K562 (cell line): ENCODE measurements around the gene TBC1D16. TPM values are rescaled to one million over a fixed set of nuclear protein-coding genes. Genes with fewer than 3 reads are reported as not detected.

ENCODE experiments used
- ATAC-seq: fragments of 200-7000 bp; cut with Tn5 transposase; 3 replicates; pipeline ENCODE4 v1.9.1; 2020; ENCODE audit warnings: moderate library complexity
- BruUV-seq: library from RNA; stranded (reverse); fragments of 400-500 nt; replicated peaks from 2 replicates; lab custom pipeline; 2021; lab: Mats Ljungman, UMichigan
- CTCF ChIA-PET: fragments of 300-600 bp; formaldehyde crosslinking; extraction: SDS; loops from one replicate; lab custom pipeline; 2021; ENCODE audit warnings: low intra/inter-chr PET ratio; lab: Yijun Ruan, JAX
- POLR2A ChIA-PET: fragments of 300-600, 350-650 bp; sonication (Branson Sonifier 250); formaldehyde crosslinking; extraction: SDS; loops from one replicate; lab custom pipeline; 2021; ENCODE audit warnings: antibody characterized with exemption, inconsistent platforms; lab: Yijun Ruan, JAX
- DNase-seq, 4 experiments: peaks; one replicate each; pipeline versions ENCODE4 v3.0.0 to v3.0.0-alpha.2; 2011 to 2018; ENCODE audit warnings: low spot score in 3 of 4, mixed read lengths in 3 of 4; ENCODE audit errors: extremely low read depth in 1 of 4
- FAIRE-seq: peaks from 2 replicates; lab custom pipeline; 2011; peaks lifted over from hg19 to GRCh38; lab: Jason Lieb, UNC
- H2AFZ ChIP-seq: 2 replicates; pipeline ENCODE4 v1.6.0; 2011; ENCODE audit warnings: low read depth, low read length, control low read depth, inconsistent platforms
- H3K27ac ChIP-seq: fragments of 200-600 bp; 3 replicates; pipeline ENCODE4 v1.8.0; 2011; ENCODE audit warnings: low read depth, mild to moderate bottlenecking, control low read depth, inconsistent platforms, low read length, moderate library complexity, mixed read lengths; ENCODE audit errors: extremely low read depth
- H3K27me3 ChIP-seq, 2 experiments: fragments of 300-600 bp in 1 of 2; 2 replicates in 1 of 2; 3 replicates in 1 of 2; pipeline versions ENCODE4 v1.6.0 to v1.8.0; 2011; ENCODE audit warnings: inconsistent platforms in 2 of 2, low read length in 2 of 2, mild to moderate bottlenecking in 1 of 2, mixed read lengths in 1 of 2, moderate library complexity in 1 of 2; ENCODE audit not compliant: control insufficient read depth in 2 of 2, insufficient read depth in 2 of 2
- H3K36me3 ChIP-seq: fragments of 300-600 bp; 3 replicates; pipeline ENCODE4 v1.8.0; 2011; ENCODE audit warnings: mild to moderate bottlenecking, low read length, inconsistent platforms; ENCODE audit not compliant: control insufficient read depth, insufficient read depth
- H3K4me1 ChIP-seq, 2 experiments: fragments of 200-600 bp in 1 of 2; replicated peaks in 1 of 2; 2 replicates in 1 of 2; 3 replicates in 1 of 2; pipeline versions ENCODE4 v1.5.1 to v1.8.0; 2011; ENCODE audit warnings: inconsistent platforms in 2 of 2, low read length in 2 of 2, mild to moderate bottlenecking in 1 of 2, mixed read lengths in 1 of 2, moderate library complexity in 1 of 2; ENCODE audit not compliant: control insufficient read depth in 2 of 2, insufficient read depth in 2 of 2
- H3K4me2 ChIP-seq: 2 replicates; pipeline ENCODE4 v1.6.1; 2011; ENCODE audit warnings: low read length, control low read depth, inconsistent platforms, mixed read lengths; ENCODE audit not compliant: insufficient read depth
- H3K4me3 ChIP-seq: fragments of 200-600 bp; sonication (generic), shearing (Covaris generic); 2 replicates; pipeline ENCODE4 v1.5.1; 2016; ENCODE audit warnings: control low read depth, inconsistent platforms
- H3K79me2 ChIP-seq: fragments of 200-600 bp; 3 replicates; pipeline ENCODE4 v1.8.0; 2011; ENCODE audit warnings: low read length, inconsistent platforms; ENCODE audit not compliant: control insufficient read depth, insufficient read depth
- H3K9ac ChIP-seq, 2 experiments: 2 replicates each; pipeline versions ENCODE4 v1.6.0 to v1.6.1; 2011; ENCODE audit warnings: low read depth in 2 of 2, low read length in 2 of 2, control low read depth in 1 of 2, inconsistent platforms in 1 of 2, mild to moderate bottlenecking in 1 of 2, mixed read lengths in 1 of 2; ENCODE audit not compliant: insufficient read depth in 1 of 2
- H3K9me1 ChIP-seq: one replicate; pipeline ENCODE4 v1.6.0; 2011; ENCODE audit warnings: inconsistent platforms, mild to moderate bottlenecking, low read length, moderate library complexity; ENCODE audit not compliant: control insufficient read depth, insufficient read depth
- H3K9me3 ChIP-seq: replicated peaks from 2 replicates; pipeline ENCODE4 v1.5.1; 2011; ENCODE audit warnings: low read depth, low read length, inconsistent platforms; ENCODE audit not compliant: control insufficient read depth, insufficient read depth
- H4K20me1 ChIP-seq: replicated peaks from 2 replicates; pipeline ENCODE4 v1.6.1; 2011; ENCODE audit warnings: low read length, inconsistent platforms, mixed read lengths; ENCODE audit not compliant: control insufficient read depth, insufficient read depth
- BCOR ChIP-seq: fragments of 450-650 bp; IDR thresholded peaks from 2 replicates; pipeline ENCODE4 v1.6.1; 2016
- KDM1A ChIP-seq, 2 experiments: fragments of 450-650 bp; IDR thresholded peaks; 2 replicates each; pipeline ENCODE4 v1.6.1; 2016; ENCODE audit warnings: mild to moderate bottlenecking in 2 of 2
- NRF1 ChIP-seq, 2 experiments: fragments of 450-650 bp; IDR thresholded peaks in 1 of 2; conservative IDR thresholded peaks in 1 of 2; 2 replicates each; pipeline ENCODE4 v1.6.1; 2014; ENCODE audit warnings: mild to moderate bottlenecking in 2 of 2
- RBM25 ChIP-seq: fragments of 200-400 bp; formaldehyde crosslinking; IDR thresholded peaks from 2 replicates; pipeline ENCODE4 v1.6.1; 2018; ENCODE audit warnings: low read length, low read depth, moderate library complexity; ENCODE audit not compliant: severe bottlenecking
- RERE ChIP-seq: sonication (generic); formaldehyde crosslinking; IDR thresholded peaks from 2 replicates; pipeline ENCODE4 v1.8.0; 2023; ENCODE audit warnings: missing genetic modification reagents, mild to moderate bottlenecking, borderline replicate concordance
- UBTF ChIP-seq, 2 experiments: IDR thresholded peaks; 2 replicates each; pipeline ENCODE4 v1.6.1; 2012; ENCODE audit warnings: improper control_type of control experiment in 2 of 2, low read depth in 2 of 2, low read length in 2 of 2, borderline replicate concordance in 1 of 2
- ZFP36 ChIP-seq: fragments of 150-350 bp; IDR thresholded peaks from 2 replicates; pipeline ENCODE4 v1.6.1; 2018; ENCODE audit warnings: low read length, low read depth; ENCODE audit not compliant: partially characterized antibody
- WGBS: fragments of 100-300 bp; shearing (Covaris generic); methylation state at CpG from one replicate; pipeline ENCODE4 v1.1.6; 2016; ENCODE audit warnings: low coverage, mixed read lengths; ENCODE audit not compliant: insufficient coverage; ENCODE audit errors: missing lambda C conversion rate; 5-methylcytosine and 5-hydroxymethylcytosine counted together
- in situ Hi-C: fragments of 300-500 bp; cut with MboI; formaldehyde crosslinking; loops from 4 replicates; pipeline ENCODE4 v1.15.0; 2018; ENCODE audit warnings: inconsistent platforms, mixed read lengths
- intact Hi-C: fragments of 100-400 bp; cut with micrococcal nuclease; formaldehyde crosslinking; loops from 2 replicates; pipeline ENCODE4 v1.14.2; 2022
- polyA plus RNA-seq, 8 experiments: library from polyadenylated mRNA; depleted of rRNA in 4 of 8; stranded (reverse) in 5 of 8; unstranded in 3 of 8; fragments of >200 nt; fragmentation: Nextera tagmentation in 2 of 8; fragmentation: Illumina TruSeq in 1 of 8; extraction: Ambion mirVana in 2 of 8; extraction: Trizol in 1 of 8; gene quantifications; 2 replicates each; pipeline versions ENCODE4 v1.2.1 to v1.2.3, GENCODE V29; 2011 to 2014; ENCODE audit warnings: inconsistent platforms in 1 of 8, missing spikeins in 1 of 8
- total RNA-seq, 7 experiments: library from RNA; depleted of rRNA in 6 of 7; stranded (reverse); fragments of >200 nt in 6 of 7; fragmentation: Illumina TruSeq in 2 of 7; extraction: Trizol in 2 of 7; gene quantifications; 2 replicates each; pipeline versions ENCODE4 v1.2.1 to v1.2.3, GENCODE V29; 2011 to 2021; ENCODE audit warnings: low replicate concordance in 1 of 7

The TBC1D16 gene
- total and polyA plus RNA-seq, 9 of the 15 experiments (the other 6 are each of a cell fraction or from before 2014, with no cell fraction given), result 0.01 to 0.20 (median 0.03) TPM; not detected in 1

GRCh38 chr17:79913896-79914812 is 121.5 kb downstream of the TBC1D16 start:
- no peak for ATAC-seq

More at GRCh38 chr17:79913896-79914812, 121.5 kb downstream of the TBC1D16 start:
- Histone ChIP-seq H3K9me1 (no peaks in the 10 kb centered on the region), H2AFZ (no peak overlapping the region), H3K4me1 (peaks cover 0 to 25% of the 10 kb centered on the region in 2 experiments; a peak in 2 of 5 replicates), H4K20me1 (no peaks in the 10 kb centered on the region; the same call in none of the 2 replicates), H3K4me2 (no peak overlapping the region), H3K27ac (no peak overlapping the region), H3K9ac (no peak overlapping the region), H3K79me2 (no peaks in the 10 kb centered on the region), H3K4me3 (no peak overlapping the region), H3K27me3 (peaks cover 16 to 69% of the 10 kb centered on the region in 2 experiments; a peak in 4 of 5 replicates), H3K36me3 (no peaks in the 10 kb centered on the region), H3K9me3 (no peaks in the 10 kb centered on the region)
- intact Hi-C loops, result loop anchor here (2.0 kb wide), 1 partner anchor 171 kb away; no protein-coding TSS in a partner anchor
- TF ChIP-seq UBTF (IDR thresholded peaks at IDR 0.05; ENCODE audit: borderline replicate concordance in 1 of 2, low read depth in 2 of 2, low read length in 2 of 2) (no peak), ZFP36 (peak; percentile 78), RBM25 (peak; percentile 52), NRF1 (conservative IDR thresholded peaks at IDR 0.05 in 1 of 2, IDR thresholded peaks at IDR 0.05 in 1 of 2) (peak; percentile 18 to 25; a peak in 1 of 4 replicates), RERE (CRISPR knock-in tag) (no peak), KDM1A (IDR thresholded peaks at IDR 0.05) (0 out of 4 replicates have a peak, but pooled peaks of 1 of the 2 experiments have one; percentile 13), BCOR (peak; percentile 59; the same call in 1 of the 2 replicates)
- in situ Hi-C loops, result loop anchor here (10.0 kb wide), 1 partner anchor 169 kb away; no protein-coding TSS in a partner anchor
- CTCF ChIA-PET, result interaction anchor here (0.6 to 1.7 kb wide), 2 partner anchors 62 to 124 kb away, joined by 5 to 6 read pairs; no protein-coding TSS in a partner anchor
- DNase-seq (no peak), FAIRE-seq (no peak)
- POLR2A ChIA-PET, result interaction anchor here (0.6 kb wide), 2 partner anchors 14 to 25 kb away, joined by 4 read pairs; no protein-coding TSS in a partner anchor
- no TSS peak for BruUV-seq
- 13% methylated on average over 20 of the region's 20 CpGs for WGBS
